ENCODE data around the gene HSD11B1. TPM values are rescaled to one million over a fixed set of nuclear protein-coding genes. Genes with fewer than 3 reads are reported as not detected.

Gene HSD11B1
- total and polyA plus RNA-seq, 2 donors from 2014 or later, result 1.8 to 5.5 TPM

DNA sequence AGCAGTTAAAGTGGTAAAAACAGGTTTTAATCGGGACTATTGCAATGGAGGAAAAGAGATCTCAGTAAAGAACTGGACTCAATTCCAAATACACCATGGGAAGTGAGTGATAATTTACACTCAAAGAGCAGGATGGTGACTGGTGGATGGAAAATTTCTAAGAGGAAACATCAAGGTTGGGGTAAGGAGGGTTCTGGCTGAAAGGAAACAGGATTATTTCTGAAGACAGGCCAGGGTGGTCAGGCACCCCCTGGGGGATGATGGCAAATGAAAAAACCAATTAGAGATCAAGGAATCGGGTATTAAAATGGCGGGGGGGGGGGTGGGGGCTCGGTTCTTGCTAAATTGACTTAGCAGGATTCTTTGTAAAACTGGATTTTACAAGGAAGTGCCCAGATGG lies 12.3 kb upstream of the HSD11B1 start:
- H3K9ac ChIP-seq (ENCODE audit: low read length in 3 of 3), result no peak overlapping the region
- no peak overlapping the region for H3K4me3 ChIP-seq (ENCODE audit: low read length in 3 of 3)
- H3K27me3 ChIP-seq (ENCODE audit: control insufficient read depth, insufficient read depth, low read length), result no peaks in the 10 kb centered on the region
- no peak for DNase-seq
- H3K36me3 ChIP-seq (ENCODE audit: control insufficient read depth in 2 of 3, insufficient read depth in 3 of 3, low read length in 3 of 3), result no peaks in the 10 kb centered on the region
- H3K9me3 ChIP-seq (ENCODE audit: control insufficient read depth in 2 of 3, insufficient read depth in 1 of 3, low read length in 3 of 3), result no peaks in the 10 kb centered on the region
- no peak overlapping the region for H3K27ac ChIP-seq (ENCODE audit: low read depth in 2 of 2, low read length in 2 of 2)
- intact Hi-C loops (cut with DNase I), result no loop called here
- TF ChIP-seq CTCF (IDR thresholded peaks at IDR 0.05; ENCODE audit: borderline replicate concordance, extremely low read depth, insufficient read depth), result no peak
- peaks cover 0 to 4% (median 0%) of the 10 kb centered on the region in 3 donors for H3K4me1 ChIP-seq (ENCODE audit: control insufficient read depth in 2 of 3, insufficient read depth in 2 of 3, low read depth in 1 of 3, low read length in 3 of 3)
- no peak for FAIRE-seq

DNA sequence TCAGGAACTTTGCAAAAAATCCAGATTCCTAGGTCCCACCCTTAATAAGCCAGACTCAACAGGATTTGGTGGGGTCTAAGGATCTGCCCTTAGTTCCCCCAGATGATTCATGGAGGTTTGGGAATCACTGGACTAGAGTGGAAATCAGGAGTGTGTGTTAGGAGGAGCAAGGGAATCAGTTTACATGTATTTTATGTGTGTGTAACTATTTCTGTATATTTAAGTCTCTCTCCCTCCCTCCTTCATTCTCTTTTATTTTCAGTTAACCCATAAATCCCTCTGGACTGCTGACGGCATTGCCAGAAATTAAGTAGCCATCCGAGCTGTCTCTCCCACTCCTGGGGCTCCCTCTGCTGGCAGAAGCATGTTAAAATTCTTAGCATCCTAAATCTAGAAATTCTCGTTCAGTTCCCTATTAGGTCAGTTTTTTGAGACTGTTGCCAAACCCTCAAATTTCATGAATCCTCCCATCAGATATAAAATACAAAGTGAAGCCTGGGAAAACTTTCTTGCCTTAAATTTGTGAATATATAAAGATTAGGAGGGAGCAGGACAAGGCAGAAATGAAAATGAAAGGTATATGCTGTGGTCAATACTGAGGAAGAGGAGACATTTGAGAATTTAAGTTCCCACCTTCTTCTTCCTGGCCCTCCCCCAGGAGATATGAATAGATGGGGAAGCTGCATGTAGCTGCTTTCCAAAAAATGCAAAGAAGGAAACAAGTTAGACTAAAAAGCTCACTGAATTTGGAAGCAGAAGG lies 11.7 kb upstream of the HSD11B1 start:
- Histone ChIP-seq H3K9ac (ENCODE audit: low read length in 3 of 3) (peak overlapping the region in 1 of 3 donors; percentile 68), H3K4me3 (ENCODE audit: low read length in 3 of 3) (no peak overlapping the region), H3K27ac (ENCODE audit: low read depth in 2 of 2, low read length in 2 of 2) (no peak overlapping the region), H3K27me3 (ENCODE audit: control insufficient read depth, insufficient read depth, low read length) (no peaks in the 10 kb centered on the region), H3K4me1 (ENCODE audit: control insufficient read depth in 2 of 3, insufficient read depth in 2 of 3, low read depth in 1 of 3, low read length in 3 of 3) (peaks cover 0 to 4% (median 0%) of the 10 kb centered on the region in 3 donors), H3K36me3 (ENCODE audit: control insufficient read depth in 2 of 3, insufficient read depth in 3 of 3, low read length in 3 of 3) (no peaks in the 10 kb centered on the region), H3K9me3 (ENCODE audit: control insufficient read depth in 2 of 3, insufficient read depth in 1 of 3, low read length in 3 of 3) (no peaks in the 10 kb centered on the region)
- FAIRE-seq (peak; percentile 79), DNase-seq (peak; percentile 55 to 95 (median 82))
- peak; percentile 77 for TF ChIP-seq CTCF (IDR thresholded peaks at IDR 0.05; ENCODE audit: borderline replicate concordance, extremely low read depth, insufficient read depth)
- intact Hi-C loops (cut with DNase I), result no loop called here

- Histone ChIP-seq H3K27me3 (ENCODE audit: control insufficient read depth, insufficient read depth, low read length) (no peaks in the 10 kb centered on the region), H3K4me3 (ENCODE audit: low read length in 3 of 3) (no peak overlapping the region), H3K27ac (ENCODE audit: low read depth in 2 of 2, low read length in 2 of 2) (no peak overlapping the region), H3K9ac (ENCODE audit: low read length in 3 of 3) (no peak overlapping the region), H3K4me1 (ENCODE audit: control insufficient read depth in 2 of 3, insufficient read depth in 2 of 3, low read depth in 1 of 3, low read length in 3 of 3) (peaks cover 0 to 4% (median 0%) of the 10 kb centered on the region in 3 donors), H3K9me3 (ENCODE audit: control insufficient read depth in 2 of 3, insufficient read depth in 1 of 3, low read length in 3 of 3) (no peaks in the 10 kb centered on the region), H3K36me3 (ENCODE audit: control insufficient read depth in 2 of 3, insufficient read depth in 3 of 3, low read length in 3 of 3) (no peaks in the 10 kb centered on the region)
- intact Hi-C loops (cut with DNase I), result loop anchor here (5.0 kb wide), 1 partner anchor 119 kb away; no protein-coding TSS in a partner anchor
- no peak for TF ChIP-seq CTCF (IDR thresholded peaks at IDR 0.05; ENCODE audit: borderline replicate concordance, extremely low read depth, insufficient read depth)
- DNase-seq, result no peak
- FAIRE-seq, result no peak
Measured at GRCh38 chr1:209696673-209697072, 8.0 kb upstream of the HSD11B1 start.
